Type B pancreatic cell (in vitro differentiated cells): Measurements from ENCODE around the gene S100A4. TPM values are rescaled to one million over a fixed set of nuclear protein-coding genes. Genes with fewer than 3 reads are reported as not detected.
"Not testable (repeated sequence)": the region's sequence is repeated elsewhere in the genome, so short reads cannot be mapped to it uniquely, and the experiment has no call there.

Source experiments
- DNase-seq: peaks from one replicate; pipeline ENCODE4 v3.0.0; 2021; ENCODE audit warnings: mixed read lengths; ENCODE audit not compliant: unreplicated experiment; ENCODE audit errors: extremely low spot score
- H3K27ac Mint-ChIP-seq: 2 replicates; pipeline ENCODE4 v1.8.0; 2021; ENCODE audit warnings: mild to moderate bottlenecking, mixed read lengths
- H3K27me3 Mint-ChIP-seq: 2 replicates; pipeline ENCODE4 v1.8.0; 2021; ENCODE audit warnings: mixed read lengths
- H3K36me3 Mint-ChIP-seq: 2 replicates; pipeline ENCODE4 v1.8.0; 2021; ENCODE audit warnings: mixed read lengths
- H3K4me1 Mint-ChIP-seq: one replicate; pipeline ENCODE4 v1.8.0; 2021; ENCODE audit warnings: mixed read lengths; ENCODE audit not compliant: unreplicated experiment
- H3K4me3 Mint-ChIP-seq: 2 replicates; pipeline ENCODE4 v1.8.0; 2021; ENCODE audit warnings: mild to moderate bottlenecking, mixed read lengths
- H3K9me3 Mint-ChIP-seq: 2 replicates; pipeline ENCODE4 v1.8.0; 2021; ENCODE audit warnings: mixed read lengths
- CTCF ChIP-seq: fragments of 200-600 bp; sonication (generic); conservative IDR thresholded peaks from 2 replicates; pipeline ENCODE4 v1.5.0; 2021; ENCODE audit warnings: antibody characterized with exemption, mild to moderate bottlenecking
- total RNA-seq: library from RNA; stranded (reverse); gene quantifications from 2 replicates; pipeline ENCODE4 v1.2.1, GENCODE V29; 2021; ENCODE audit warnings: low replicate concordance

S100A4 gene
- total RNA-seq, 1 donor from 2014 or later, result 61.0 TPM

GRCh38 chr1:153585006-153585405, 39.4 kb upstream of the S100A4 start:
- TF ChIP-seq CTCF, result no peak
- H3K4me3 Mint-ChIP-seq, result no peak overlapping the region
- no peaks in the 10 kb centered on the region for H3K27me3 Mint-ChIP-seq
- H3K4me1 Mint-ChIP-seq, result peaks cover 3% of the 10 kb centered on the region
- H3K27ac Mint-ChIP-seq, result no peak overlapping the region
- H3K36me3 Mint-ChIP-seq, result no peaks in the 10 kb centered on the region
- no peaks in the 10 kb centered on the region for H3K9me3 Mint-ChIP-seq
- DNase-seq, result no peak

- Mint-ChIP-seq H3K27me3 (no peaks in the 10 kb centered on the region), H3K36me3 (no peaks in the 10 kb centered on the region), H3K27ac (no peak overlapping the region), H3K4me1 (peaks cover 3% of the 10 kb centered on the region), H3K4me3 (no peak overlapping the region), H3K9me3 (no peaks in the 10 kb centered on the region)
- DNase-seq, result no peak
- no peak for TF ChIP-seq CTCF
These were observed 38.4 kb upstream of the S100A4 start for GRCh38 chr1:153583976-153584375.

DNA sequence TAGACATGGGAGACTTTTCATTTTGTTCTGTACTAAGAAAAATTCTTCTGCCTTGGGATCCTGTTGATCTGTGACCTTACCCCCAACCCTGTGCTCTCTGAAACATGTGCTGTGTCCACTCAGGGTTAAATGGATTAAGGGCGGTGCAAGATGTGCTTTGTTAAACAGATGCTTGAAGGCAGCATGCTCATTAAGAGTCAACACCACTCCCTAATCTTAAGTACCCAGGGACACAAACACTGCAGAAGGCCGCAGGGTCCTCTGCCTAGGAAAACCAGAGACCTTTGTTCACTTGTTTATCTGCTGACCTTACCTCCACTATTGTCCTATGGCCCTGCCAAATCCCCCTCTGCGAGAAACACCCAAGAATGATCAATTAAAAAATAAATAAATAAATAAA, 37.9 kb upstream of the S100A4 start:
- not testable (repeated sequence) for H3K27me3 Mint-ChIP-seq, H3K4me3 Mint-ChIP-seq, H3K27ac Mint-ChIP-seq

DNA sequence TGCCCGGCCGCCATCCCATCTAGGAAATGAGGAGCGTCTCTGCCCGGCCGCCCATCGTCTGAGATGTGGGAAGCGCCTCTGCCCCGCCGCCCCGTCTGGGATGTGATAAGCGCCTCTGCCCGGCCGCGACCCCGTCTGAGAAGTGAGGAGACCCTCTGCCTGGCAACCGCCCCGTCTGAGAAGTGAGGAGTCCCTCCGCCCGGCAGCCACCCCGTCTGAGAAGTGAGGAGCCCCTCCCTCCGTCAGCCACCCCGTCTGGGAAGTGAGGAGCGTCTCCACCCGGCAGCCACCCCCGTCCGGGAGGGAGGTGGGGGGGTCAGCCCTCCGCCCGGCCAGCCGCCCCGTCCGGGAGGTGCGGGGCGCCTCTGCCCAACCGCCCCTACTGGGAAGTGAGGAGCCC, 37.2 kb upstream of the S100A4 start:
- not testable (repeated sequence) for H3K36me3 Mint-ChIP-seq, H3K4me3 Mint-ChIP-seq, H3K27me3 Mint-ChIP-seq, H3K9me3 Mint-ChIP-seq, H3K27ac Mint-ChIP-seq, DNase-seq
- peaks cover 11% of the 10 kb centered on the region for H3K4me1 Mint-ChIP-seq

More for the DNA sequence above, 37.9 kb upstream of the S100A4 start:
- H3K36me3 Mint-ChIP-seq, H3K4me1 Mint-ChIP-seq, DNase-seq, H3K9me3 Mint-ChIP-seq: not testable (repeated sequence)

- Mint-ChIP-seq H3K36me3 (no peaks in the 10 kb centered on the region), H3K9me3 (no peaks in the 10 kb centered on the region)
These were observed 33.3 kb upstream of the S100A4 start for GRCh38 chr1:153578936-153579335.

DNA sequence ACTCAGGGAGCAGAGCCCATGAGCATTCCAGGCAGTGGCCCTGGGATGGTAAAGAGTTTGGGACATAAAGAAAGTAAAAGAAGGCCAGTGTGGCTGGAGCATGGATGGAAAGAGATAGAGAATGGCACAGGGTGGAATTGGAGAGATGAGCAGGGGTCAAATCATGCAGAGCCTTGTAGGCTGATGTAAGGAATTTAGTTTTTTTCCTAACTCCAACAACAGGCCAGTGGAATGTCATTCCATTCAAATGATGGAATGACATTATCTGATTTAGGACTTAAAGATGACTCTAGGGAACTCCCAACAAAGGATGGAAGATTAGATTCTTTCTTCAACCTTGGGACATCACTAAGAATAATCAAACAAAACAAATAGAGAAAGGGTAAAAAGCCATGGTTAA, 32.9 kb upstream of the S100A4 start:
- TF ChIP-seq CTCF, result no peak
- Mint-ChIP-seq H3K9me3 (no peaks in the 10 kb centered on the region), H3K27me3 (no peaks in the 10 kb centered on the region), H3K36me3 (no peaks in the 10 kb centered on the region), H3K4me3 (no peak overlapping the region), H3K27ac (no peak overlapping the region), H3K4me1 (peaks cover 8% of the 10 kb centered on the region)
- DNase-seq, result no peak

More at GRCh38 chr1:153578936-153579335, 33.3 kb upstream of the S100A4 start:
- Mint-ChIP-seq H3K27me3 (no peaks in the 10 kb centered on the region), H3K27ac (no peak overlapping the region), H3K4me1 (peaks cover 8% of the 10 kb centered on the region), H3K4me3 (no peak overlapping the region)
- TF ChIP-seq CTCF, result no peak
- no peak for DNase-seq

- no peaks in the 10 kb centered on the region for H3K9me3 Mint-ChIP-seq
- H3K27ac Mint-ChIP-seq, result no peak overlapping the region
- no peaks in the 10 kb centered on the region for H3K36me3 Mint-ChIP-seq
- H3K4me1 Mint-ChIP-seq, result peaks cover 8% of the 10 kb centered on the region
- no peaks in the 10 kb centered on the region for H3K27me3 Mint-ChIP-seq
- no peak for DNase-seq
- TF ChIP-seq CTCF, result no peak
- H3K4me3 Mint-ChIP-seq, result no peak overlapping the region
These were observed 32.0 kb upstream of the S100A4 start for GRCh38 chr1:153577624-153578051.
